Fibroblast of villous mesenchyme (primary cell): ENCODE results near the gene HSPH1. TPM values are rescaled to one million over a fixed set of nuclear protein-coding genes. Genes with fewer than 3 reads are reported as not detected.
A peak's percentile ranks its signal among the peaks of the same experiment; 100 is the strongest.

ENCODE experiments used
- DNase-seq: peaks from one replicate; pipeline ENCODE4 v3.0.0-alpha.2; 2010; ENCODE audit warnings: low read depth
- H3K4me3 ChIP-seq: 2 replicates; pipeline ENCODE4 v1.5.1; 2011; ENCODE audit warnings: low read depth, mild to moderate bottlenecking, low read length
- total RNA-seq: library from RNA; depleted of rRNA; stranded (reverse); fragments of >200 nt; gene quantifications from 2 replicates; pipeline ENCODE4 v1.2.3, GENCODE V29; 2012
- TF ChIP-seq, protein P1 (sequence below): IDR thresholded peaks from 2 replicates; pipeline ENCODE4 v1.5.1; 2012; ENCODE audit warnings: low read depth, mild to moderate bottlenecking, low read length; ENCODE audit not compliant: insufficient read depth

HSPH1 gene
- 42.2 and 70.8 TPM in 2 replicates for total RNA-seq

DNA sequence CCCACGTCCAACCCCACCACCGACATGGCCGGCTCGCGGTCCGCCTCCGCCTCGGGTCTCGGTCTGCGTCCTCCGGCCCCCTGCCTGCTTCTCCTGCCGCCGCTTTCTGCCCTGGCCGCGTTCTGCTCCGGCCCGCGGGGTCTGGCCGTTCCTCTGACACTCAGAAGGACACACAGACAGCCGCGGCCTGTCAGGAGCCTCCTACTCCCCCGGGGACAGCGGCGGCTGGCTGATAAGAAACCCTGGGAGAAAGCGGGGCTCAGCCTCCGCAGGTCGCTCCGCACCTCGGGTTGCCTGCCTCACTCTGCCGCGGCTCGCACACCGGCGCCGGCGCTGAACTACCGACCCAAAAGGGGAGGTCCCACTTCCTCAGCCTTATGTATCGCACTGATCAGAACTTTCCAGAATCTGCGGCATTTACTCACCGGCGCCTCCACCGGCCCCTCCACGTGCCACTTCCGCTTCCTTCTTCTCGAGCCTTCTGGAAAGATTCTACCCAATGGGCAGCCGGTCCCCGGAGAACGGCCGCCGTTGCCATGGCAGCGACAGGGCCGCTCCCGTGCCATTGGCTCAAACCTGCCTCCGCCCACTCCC lies at the start of gene HSPH1:
Gene HSPH1, minus strand, starts transcription at position 348 of the 594 bp plus-strand sequence. Its CDS starts 322 bp downstream, at position 26.
- TF ChIP-seq, protein P1, sequence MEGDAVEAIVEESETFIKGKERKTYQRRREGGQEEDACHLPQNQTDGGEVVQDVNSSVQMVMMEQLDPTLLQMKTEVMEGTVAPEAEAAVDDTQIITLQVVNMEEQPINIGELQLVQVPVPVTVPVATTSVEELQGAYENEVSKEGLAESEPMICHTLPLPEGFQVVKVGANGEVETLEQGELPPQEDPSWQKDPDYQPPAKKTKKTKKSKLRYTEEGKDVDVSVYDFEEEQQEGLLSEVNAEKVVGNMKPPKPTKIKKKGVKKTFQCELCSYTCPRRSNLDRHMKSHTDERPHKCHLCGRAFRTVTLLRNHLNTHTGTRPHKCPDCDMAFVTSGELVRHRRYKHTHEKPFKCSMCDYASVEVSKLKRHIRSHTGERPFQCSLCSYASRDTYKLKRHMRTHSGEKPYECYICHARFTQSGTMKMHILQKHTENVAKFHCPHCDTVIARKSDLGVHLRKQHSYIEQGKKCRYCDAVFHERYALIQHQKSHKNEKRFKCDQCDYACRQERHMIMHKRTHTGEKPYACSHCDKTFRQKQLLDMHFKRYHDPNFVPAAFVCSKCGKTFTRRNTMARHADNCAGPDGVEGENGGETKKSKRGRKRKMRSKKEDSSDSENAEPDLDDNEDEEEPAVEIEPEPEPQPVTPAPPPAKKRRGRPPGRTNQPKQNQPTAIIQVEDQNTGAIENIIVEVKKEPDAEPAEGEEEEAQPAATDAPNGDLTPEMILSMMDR: no peak
- peak within 1 kb of the TSS; percentile 78 for H3K4me3 ChIP-seq
- DNase-seq: peak; percentile 98

DNA sequence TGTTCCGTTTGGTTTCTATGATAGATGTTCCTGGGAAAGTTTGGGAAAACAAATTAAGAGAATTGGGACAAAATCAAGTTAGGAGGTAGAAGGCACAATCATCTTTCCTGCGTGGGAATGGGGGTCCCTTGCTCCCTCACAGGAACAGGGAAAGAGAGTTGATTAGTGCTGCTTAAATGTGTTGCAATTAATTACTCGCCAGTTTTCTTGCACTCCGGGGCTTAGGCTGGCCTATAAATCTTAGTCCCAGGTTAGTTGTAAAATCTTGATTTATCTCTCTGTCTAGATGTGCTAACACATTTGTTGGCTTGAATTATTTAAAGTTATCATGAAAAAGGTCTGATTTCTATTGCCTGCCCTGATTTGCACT lies 48.1 kb upstream of the HSPH1 start:
- H3K4me3 ChIP-seq: no peak overlapping the region
- TF ChIP-seq, protein P1: no peak
- peak; percentile 38 for DNase-seq

DNA sequence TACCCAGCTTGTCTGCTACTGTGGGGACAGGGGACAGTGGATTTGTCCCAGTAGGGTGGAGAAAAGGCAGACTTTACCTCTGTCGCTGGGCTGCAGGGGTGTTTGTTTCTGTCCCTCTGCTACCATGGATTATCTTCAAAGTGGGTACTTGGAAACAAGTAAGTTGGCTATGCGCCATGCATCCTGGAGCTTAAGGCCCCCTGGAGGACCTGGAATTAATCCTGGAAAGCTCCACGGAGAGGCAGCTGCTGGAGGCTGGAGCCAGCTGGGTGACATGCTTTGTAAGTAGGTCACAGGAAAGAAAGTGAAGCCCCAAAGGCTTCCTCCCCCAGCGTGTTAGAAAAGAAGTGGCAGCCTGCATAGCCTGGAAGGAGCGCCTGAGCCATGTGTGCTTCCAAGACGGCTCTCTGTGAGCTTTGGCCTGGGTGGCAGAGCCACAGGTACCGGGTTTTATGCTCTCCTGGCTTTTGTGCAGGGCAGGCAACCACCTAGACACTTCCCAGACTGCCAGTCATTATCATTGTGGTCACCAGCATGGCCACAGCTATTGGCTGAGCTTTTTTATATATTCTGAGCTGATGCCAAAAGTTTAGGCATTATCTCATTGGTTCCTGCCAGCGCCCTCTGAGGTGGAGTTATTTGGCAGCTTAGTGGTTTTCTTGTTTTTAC lies 47.6 kb upstream of the HSPH1 start:
- TF ChIP-seq, protein P1: no peak
- H3K4me3 ChIP-seq: no peak overlapping the region
- DNase-seq: peak; percentile 56

DNA sequence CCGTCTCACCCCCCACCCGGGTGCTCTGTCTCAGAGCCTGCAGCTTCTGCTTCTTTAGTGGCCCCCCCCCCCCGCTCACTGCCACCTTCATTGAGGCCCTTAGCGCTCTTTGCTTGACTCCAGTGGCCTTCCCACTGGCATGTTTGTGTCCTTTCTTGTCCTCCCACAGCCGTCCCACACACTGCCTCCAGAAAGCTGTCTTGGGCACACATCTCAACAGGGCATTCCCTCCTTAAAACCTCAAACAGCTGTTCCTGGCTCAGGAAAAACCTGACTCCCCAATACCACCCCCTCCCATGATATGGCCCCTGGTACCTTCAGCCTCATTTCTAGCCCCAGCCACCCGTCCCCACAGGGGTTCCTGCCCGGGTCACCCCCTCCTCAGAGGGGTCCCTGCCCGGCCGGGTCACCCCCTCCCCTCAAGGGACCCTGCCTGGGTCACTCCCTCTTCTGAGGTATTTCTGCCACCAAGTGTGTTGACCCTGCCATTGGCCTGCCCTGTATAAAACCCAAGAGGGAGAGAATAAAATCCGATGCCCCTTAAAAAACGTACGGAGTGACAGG lies 46.9 kb upstream of the HSPH1 start:
- H3K4me3 ChIP-seq: no peak overlapping the region
- TF ChIP-seq, protein P1: no peak
- no peak for DNase-seq

DNA sequence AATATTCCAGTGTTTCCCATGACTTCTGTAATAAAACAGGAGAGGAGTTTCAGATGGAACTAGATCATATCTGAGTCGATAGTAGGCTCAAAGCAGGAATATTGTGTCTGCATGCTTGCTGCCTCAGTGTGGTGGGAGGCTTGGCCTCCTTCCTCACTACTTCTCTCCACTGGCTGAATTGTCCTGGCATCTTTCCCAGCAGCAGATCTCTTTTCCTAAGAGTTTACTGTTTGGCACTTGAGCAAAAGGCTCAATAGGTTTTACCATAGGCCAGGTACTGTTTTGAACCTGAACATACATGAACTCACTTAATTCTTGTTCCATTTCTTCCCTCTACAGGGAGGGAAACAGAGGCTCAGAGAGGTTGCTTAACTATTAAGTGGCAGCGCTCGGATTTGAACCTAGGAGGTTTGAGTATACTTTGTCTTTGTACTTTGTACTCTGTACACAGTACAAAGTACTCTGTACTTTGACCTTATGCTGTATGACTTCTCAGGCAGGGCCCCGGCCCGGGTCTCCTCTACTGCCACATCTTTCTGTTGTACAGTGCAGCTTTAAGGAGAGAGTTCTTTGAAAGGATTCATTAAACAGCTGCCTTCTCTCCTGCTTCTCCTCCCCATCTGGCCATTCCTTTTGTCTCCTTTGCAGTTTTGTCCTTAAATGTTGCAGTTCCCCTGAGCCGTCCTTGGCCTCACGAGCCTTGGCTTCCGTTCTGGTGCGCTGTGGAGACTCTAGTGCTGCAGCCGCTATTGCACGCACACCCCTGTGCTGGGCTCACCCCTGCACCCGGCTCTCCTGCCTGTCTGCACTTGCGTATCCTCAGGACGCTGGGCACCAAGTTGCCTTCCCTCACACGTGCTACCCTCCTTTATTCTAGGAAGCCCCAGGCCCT lies 46.2 kb upstream of the HSPH1 start:
- TF ChIP-seq, protein P1: no peak
- no peak overlapping the region for H3K4me3 ChIP-seq
- DNase-seq: peak; percentile 41

DNA sequence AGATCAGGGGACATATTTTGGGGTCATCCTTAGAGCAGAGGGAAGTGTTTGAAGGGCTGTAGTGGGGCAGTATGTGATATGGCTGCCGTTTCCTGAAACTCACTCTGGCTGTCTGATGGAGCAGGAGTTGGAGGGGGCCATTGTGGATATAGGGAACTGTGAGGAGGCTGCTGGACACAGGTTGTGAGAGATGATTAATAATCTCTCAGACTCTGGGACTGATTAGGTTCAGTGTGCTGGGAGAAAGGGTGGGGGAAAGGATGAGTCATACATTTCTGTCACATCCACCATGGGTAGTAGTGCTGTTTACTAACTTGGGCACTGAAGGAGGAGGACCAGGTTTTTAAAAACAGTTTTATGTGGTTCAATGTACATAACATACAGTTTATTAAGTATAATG lies 42.9 kb upstream of the HSPH1 start:
- TF ChIP-seq, protein P1: no peak
- DNase-seq: peak; percentile 48
- H3K4me3 ChIP-seq: no peak overlapping the region
